GM12875 (cell line): ENCODE results near the gene STAT4.

Experiments
- H3K4me3 ChIP-seq: one replicate; pipeline ENCODE4 v1.5.1; 2011; ENCODE audit warnings: low read depth, low read length, control low read depth
- CTCF ChIP-seq: IDR thresholded peaks from 2 replicates; pipeline ENCODE4 v1.5.1; 2011; ENCODE audit warnings: low read depth, mild to moderate bottlenecking, control low read depth, inconsistent platforms, low read length, moderate library complexity, borderline replicate concordance; ENCODE audit not compliant: insufficient read depth

The STAT4 gene

GRCh38 chr2:191020221-191020741 is 130.5 kb downstream of the STAT4 start:
- no peak for TF ChIP-seq CTCF
- H3K4me3 ChIP-seq: peak overlapping the region; percentile 61

- TF ChIP-seq CTCF: no peak
These were observed 131.4 kb downstream of the STAT4 start for GRCh38 chr2:191019376-191019775.

GRCh38 chr2:191018643-191019119 is 132.1 kb downstream of the STAT4 start:
- no peak for TF ChIP-seq CTCF
- no peak overlapping the region for H3K4me3 ChIP-seq

More at GRCh38 chr2:191019376-191019775, 131.4 kb downstream of the STAT4 start:
- H3K4me3 ChIP-seq: no peak overlapping the region

GRCh38 chr2:191018048-191018447 is 132.7 kb downstream of the STAT4 start:
- no peak overlapping the region for H3K4me3 ChIP-seq
- TF ChIP-seq CTCF: no peak

- H3K4me3 ChIP-seq: no peak overlapping the region
- no peak for TF ChIP-seq CTCF
These were observed 135.0 kb downstream of the STAT4 start for GRCh38 chr2:191015831-191016230.

- H3K4me3 ChIP-seq: no peak overlapping the region
- no peak for TF ChIP-seq CTCF
These were observed 135.6 kb downstream of the STAT4 start for GRCh38 chr2:191015239-191015638.

- no peak for TF ChIP-seq CTCF
- peak overlapping the region; percentile 22 for H3K4me3 ChIP-seq
These were observed 136.2 kb downstream of the STAT4 start for GRCh38 chr2:191014653-191015020.
